Astrocyte (in vitro differentiated cells and primary cell): ENCODE results near the gene TBX6. TPM values are rescaled to one million over a fixed set of nuclear protein-coding genes. Genes with fewer than 3 reads are reported as not detected.
A peak's percentile ranks its signal among the peaks of the same experiment; 100 is the strongest.

Experiments
- DNase-seq: peaks from one replicate; pipeline ENCODE4 v3.0.0-alpha.2; 2010; ENCODE audit warnings: low read depth
- FAIRE-seq: peaks from 2 replicates; lab custom pipeline; 2011; peaks lifted over from hg19 to GRCh38; lab: Jason Lieb, UNC
- H2AFZ ChIP-seq: 2 replicates; pipeline ENCODE4 v1.6.0; 2012; ENCODE audit warnings: low read depth, low read length, inconsistent platforms
- H3K27ac ChIP-seq: 2 replicates; pipeline ENCODE4 v1.5.1; 2011; ENCODE audit warnings: low read depth, low read length, inconsistent platforms
- H3K27me3 ChIP-seq: 2 replicates; pipeline ENCODE4 v1.6.0; 2011; ENCODE audit warnings: low read length, inconsistent platforms; ENCODE audit not compliant: insufficient read depth
- H3K36me3 ChIP-seq: 2 replicates; pipeline ENCODE4 v1.5.1; 2011; ENCODE audit warnings: low read length, inconsistent platforms; ENCODE audit not compliant: insufficient read depth
- H3K4me1 ChIP-seq: 2 replicates; pipeline ENCODE4 v1.5.1; 2011; ENCODE audit warnings: low read length, inconsistent platforms; ENCODE audit not compliant: insufficient read depth
- H3K4me2 ChIP-seq: 2 replicates; pipeline ENCODE4 v1.6.0; 2012; ENCODE audit warnings: low read length, inconsistent platforms
- H3K4me3 ChIP-seq: 2 replicates; pipeline ENCODE4 v1.5.1; 2011; ENCODE audit warnings: low read depth, mild to moderate bottlenecking, low read length, inconsistent platforms; ENCODE audit not compliant: insufficient read depth
- H3K79me2 ChIP-seq: 2 replicates; pipeline ENCODE4 v1.6.0; 2012; ENCODE audit warnings: mild to moderate bottlenecking, low read length, inconsistent platforms; ENCODE audit not compliant: insufficient read depth
- H3K9ac ChIP-seq: 2 replicates; pipeline ENCODE4 v1.6.0; 2012; ENCODE audit warnings: mild to moderate bottlenecking, low read length, inconsistent platforms
- H3K9me3 ChIP-seq: 2 replicates; pipeline ENCODE4 v1.5.1; 2012; ENCODE audit warnings: low read depth, mild to moderate bottlenecking, low read length, inconsistent platforms; ENCODE audit not compliant: insufficient read depth
- H4K20me1 ChIP-seq: 2 replicates; pipeline ENCODE4 v1.6.0; 2012; ENCODE audit warnings: low read length, inconsistent platforms; ENCODE audit not compliant: insufficient read depth
- H3K27ac Mint-ChIP-seq: one replicate; pipeline ENCODE4 v1.8.0; 2021; ENCODE audit warnings: mild to moderate bottlenecking, mixed read lengths; ENCODE audit not compliant: unreplicated experiment
- H3K27me3 Mint-ChIP-seq: one replicate; pipeline ENCODE4 v1.8.0; 2021; ENCODE audit warnings: low read depth, mixed read lengths; ENCODE audit not compliant: unreplicated experiment
- H3K36me3 Mint-ChIP-seq: one replicate; pipeline ENCODE4 v1.8.0; 2021; ENCODE audit warnings: low read depth, mixed read lengths; ENCODE audit not compliant: unreplicated experiment
- H3K4me1 Mint-ChIP-seq: one replicate; pipeline ENCODE4 v1.8.0; 2021; ENCODE audit warnings: low read depth, mixed read lengths; ENCODE audit not compliant: unreplicated experiment
- H3K4me3 Mint-ChIP-seq: one replicate; pipeline ENCODE4 v1.8.0; 2021; ENCODE audit warnings: mild to moderate bottlenecking, moderate library complexity, mixed read lengths; ENCODE audit not compliant: unreplicated experiment
- H3K9me3 Mint-ChIP-seq: one replicate; pipeline ENCODE4 v1.8.0; 2021; ENCODE audit warnings: mild to moderate bottlenecking, mixed read lengths; ENCODE audit not compliant: unreplicated experiment
- EZH2 ChIP-seq: IDR thresholded peaks from 2 replicates; pipeline ENCODE4 v1.6.1; 2012; ENCODE audit warnings: mild to moderate bottlenecking, low read length, inconsistent platforms; ENCODE audit not compliant: insufficient read depth
- total RNA-seq: library from RNA; stranded (reverse); gene quantifications from 2 replicates; pipeline ENCODE4 v1.2.1, GENCODE V29; 2021
- TF ChIP-seq, protein P1 (sequence below): IDR thresholded peaks from 2 replicates; pipeline ENCODE4 v1.5.1; 2011; ENCODE audit warnings: low read depth, mild to moderate bottlenecking, inconsistent platforms, low read length, moderate library complexity; ENCODE audit not compliant: insufficient read depth

TBX6 gene
- total RNA-seq, 1 donor from 2014 or later: 0.27 TPM

DNA sequence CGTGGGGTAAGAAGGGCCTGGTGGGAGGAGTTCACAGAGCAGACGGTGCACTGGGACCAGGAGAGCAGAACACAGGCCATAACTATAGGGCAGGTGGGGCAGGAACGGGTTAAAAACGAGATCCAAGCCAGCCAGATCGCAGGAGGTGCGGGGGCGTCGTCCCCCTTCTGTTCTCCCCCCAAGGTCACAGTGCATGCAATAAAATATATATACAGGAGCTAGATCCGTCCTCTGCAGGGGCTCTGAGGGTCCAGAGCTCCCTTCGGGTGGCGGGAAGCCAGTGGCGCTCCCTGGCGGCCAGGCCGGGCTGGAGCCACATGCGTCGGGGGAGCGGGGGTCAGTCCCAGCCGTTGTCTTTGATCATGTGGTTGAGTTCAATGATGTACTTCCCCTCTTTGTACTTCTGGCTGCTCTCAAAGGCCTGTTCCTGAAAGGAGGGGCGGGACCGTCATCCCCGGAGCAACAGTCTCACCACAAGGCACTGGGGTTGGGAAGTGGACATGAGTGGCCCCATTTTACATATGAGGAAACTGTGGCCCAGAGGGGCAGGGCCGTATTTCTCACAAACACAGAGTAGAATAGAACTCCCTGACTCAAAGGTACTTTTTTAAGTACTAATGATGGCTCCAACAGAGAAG is 768 bp upstream of the TBX6 start:
- peak; percentile 45 for DNase-seq
- no peak for FAIRE-seq
- peaks cover 14% of the 10 kb centered on the region for H3K4me1 Mint-ChIP-seq

DNA sequence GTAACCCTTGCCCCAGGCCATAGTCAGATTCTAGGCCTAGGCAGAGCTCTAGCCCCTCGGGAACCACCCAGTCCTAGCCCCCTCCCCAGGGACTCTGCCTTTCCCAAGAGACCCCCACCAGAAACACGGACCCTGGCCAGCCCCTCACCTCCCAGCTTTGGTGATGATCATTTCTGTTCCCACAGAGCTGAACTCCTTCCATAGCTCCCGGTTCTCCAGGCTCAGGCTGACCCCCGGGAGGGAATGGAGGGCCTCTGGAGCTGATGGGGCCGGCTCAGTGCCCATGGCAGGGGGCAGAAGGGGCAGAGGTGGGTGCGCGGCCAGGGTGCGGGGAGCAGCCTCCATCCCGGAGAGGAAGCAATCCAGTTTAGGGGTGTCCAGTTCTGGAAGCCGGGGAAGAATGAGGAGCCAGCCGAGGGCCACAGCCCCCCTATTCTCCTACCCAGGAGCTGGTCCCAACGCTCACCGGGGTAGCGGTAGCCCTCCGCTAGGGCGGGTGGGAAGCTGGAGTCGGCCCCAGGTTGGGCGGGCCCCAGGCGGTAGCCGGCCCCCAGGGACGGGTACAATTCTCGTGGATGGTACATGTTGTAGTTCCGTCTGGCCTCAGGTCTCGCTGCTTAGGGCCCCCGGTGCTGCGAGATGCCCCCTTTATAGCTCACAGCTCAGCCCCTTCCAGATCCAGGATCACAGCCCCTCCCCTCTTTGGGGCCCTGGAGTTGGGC is 953 bp downstream of the TBX6 start:
- no peaks in the 10 kb centered on the region for H3K36me3 ChIP-seq
- no peak for DNase-seq
- Mint-ChIP-seq H3K27me3 (no peaks in the 10 kb centered on the region), H3K9me3 (peaks cover 2% of the 10 kb centered on the region), H3K4me1 (peaks cover 14% of the 10 kb centered on the region), H3K4me3 (peak overlapping the region; percentile 57), H3K27ac (no peak overlapping the region), H3K36me3 (peaks cover 14% of the 10 kb centered on the region)
- no peaks in the 10 kb centered on the region for H3K27me3 ChIP-seq
- H3K4me3 ChIP-seq: no peak overlapping the region
- H3K27ac ChIP-seq: no peak overlapping the region
- H4K20me1 ChIP-seq: no peaks in the 10 kb centered on the region
- H3K4me2 ChIP-seq: peak overlapping the region; percentile 14
- no peak overlapping the region for H2AFZ ChIP-seq
- no peak for FAIRE-seq
- H3K9me3 ChIP-seq: no peaks in the 10 kb centered on the region
- peaks cover 24% of the 10 kb centered on the region for H3K4me1 ChIP-seq
- no peak overlapping the region for H3K9ac ChIP-seq
- peaks cover 3% of the 10 kb centered on the region for H3K79me2 ChIP-seq
- TF ChIP-seq, protein P1, sequence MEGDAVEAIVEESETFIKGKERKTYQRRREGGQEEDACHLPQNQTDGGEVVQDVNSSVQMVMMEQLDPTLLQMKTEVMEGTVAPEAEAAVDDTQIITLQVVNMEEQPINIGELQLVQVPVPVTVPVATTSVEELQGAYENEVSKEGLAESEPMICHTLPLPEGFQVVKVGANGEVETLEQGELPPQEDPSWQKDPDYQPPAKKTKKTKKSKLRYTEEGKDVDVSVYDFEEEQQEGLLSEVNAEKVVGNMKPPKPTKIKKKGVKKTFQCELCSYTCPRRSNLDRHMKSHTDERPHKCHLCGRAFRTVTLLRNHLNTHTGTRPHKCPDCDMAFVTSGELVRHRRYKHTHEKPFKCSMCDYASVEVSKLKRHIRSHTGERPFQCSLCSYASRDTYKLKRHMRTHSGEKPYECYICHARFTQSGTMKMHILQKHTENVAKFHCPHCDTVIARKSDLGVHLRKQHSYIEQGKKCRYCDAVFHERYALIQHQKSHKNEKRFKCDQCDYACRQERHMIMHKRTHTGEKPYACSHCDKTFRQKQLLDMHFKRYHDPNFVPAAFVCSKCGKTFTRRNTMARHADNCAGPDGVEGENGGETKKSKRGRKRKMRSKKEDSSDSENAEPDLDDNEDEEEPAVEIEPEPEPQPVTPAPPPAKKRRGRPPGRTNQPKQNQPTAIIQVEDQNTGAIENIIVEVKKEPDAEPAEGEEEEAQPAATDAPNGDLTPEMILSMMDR: no peak
- TF ChIP-seq EZH2: no peak

More for the DNA sequence above, 768 bp upstream of the TBX6 start:
- Histone ChIP-seq H3K36me3 (no peaks in the 10 kb centered on the region), H2AFZ (peak overlapping the region; percentile 79), H3K27me3 (no peaks in the 10 kb centered on the region), H3K4me3 (peak overlapping the region; percentile 58), H4K20me1 (no peaks in the 10 kb centered on the region), H3K79me2 (peaks cover 3% of the 10 kb centered on the region), H3K4me1 (peaks cover 26% of the 10 kb centered on the region), H3K9ac (peak overlapping the region; percentile 72), H3K4me2 (peak overlapping the region; percentile 93), H3K27ac (no peak overlapping the region), H3K9me3 (peaks cover 4% of the 10 kb centered on the region)
- Mint-ChIP-seq H3K36me3 (peaks cover 4% of the 10 kb centered on the region), H3K27ac (no peak overlapping the region), H3K27me3 (no peaks in the 10 kb centered on the region), H3K9me3 (peaks cover 6% of the 10 kb centered on the region), H3K4me3 (peak overlapping the region; percentile 81)
- TF ChIP-seq, protein P1: peak; percentile 41
- TF ChIP-seq EZH2: no peak
